ENCODE results near the gene ERF. TPM values are rescaled to one million over a fixed set of nuclear protein-coding genes. Genes with fewer than 3 reads are reported as not detected.
A peak's percentile ranks its signal among the peaks of the same experiment; 100 is the strongest.

ERF gene
- total and polyA plus RNA-seq, 2 of the 4 experiments (the other 2 are of a cell fraction): 5.2 to 32.4 TPM

GRCh38 chr19:42290523-42291434 is 35.9 kb upstream of the ERF start:
- H2AFZ ChIP-seq (replicated peaks; ENCODE audit: low read length, poor library complexity): peak overlapping the region; percentile 58
- POLR2A ChIA-PET (ENCODE audit: unreplicated experiment): no interaction called here
- H2BK120ac ChIP-seq (ENCODE audit: low read depth, low read length): no peak overlapping the region
- no TSS peak for BruUV-seq (replicated peaks)
- peaks cover 15 to 22% of the 10 kb centered on the region in 2 experiments for H3K79me1 ChIP-seq (ENCODE audit: low read depth in 1 of 2, low read length in 2 of 2)
- H4K8ac ChIP-seq (ENCODE audit: low read depth in 2 of 2, low read length in 2 of 2): no peak overlapping the region
- H2AK5ac ChIP-seq (ENCODE audit: low read depth, low read length): no peak overlapping the region
- no peak overlapping the region for H3K4me3 ChIP-seq (ENCODE audit: insufficient read depth, low read depth, low read length)
- no peak overlapping the region for H3K4ac ChIP-seq (ENCODE audit: low read depth, low read length)
- CTCF ChIA-PET: no interaction called here
- H2BK20ac ChIP-seq (ENCODE audit: low read depth, low read length): no peak overlapping the region
- H3K27me3 ChIP-seq (ENCODE audit: control insufficient read depth, insufficient read depth, low read length): no peaks in the 10 kb centered on the region
- no peak overlapping the region for H3K23ac ChIP-seq (ENCODE audit: low read depth, low read length)
- no peak overlapping the region for H4K91ac ChIP-seq (ENCODE audit: insufficient read depth, low read depth, low read length)
- ATAC-seq (ENCODE audit: low read depth) (peak; percentile 46), DNase-seq (no peak)
- in situ Hi-C loops (cut with MboI; ENCODE audit: low sequenced_read_pairs): no loop called here
- 91% methylated on average over 19 of the region's 31 CpGs; no CpG with 5 or more reads in 1 of the 2 experiments for WGBS, 2 experiments (ENCODE audit: extremely low coverage in 2 of 2, insufficient read length in 1 of 2)
- H2BK5ac ChIP-seq (ENCODE audit: low read depth, low read length, poor library complexity, severe bottlenecking): no peak overlapping the region
- H3K4me2 ChIP-seq (ENCODE audit: low read depth, low read length): no peak overlapping the region
- no peak overlapping the region for H4K5ac ChIP-seq (ENCODE audit: low read depth, low read length)
- no peak overlapping the region for H3K27ac ChIP-seq (ENCODE audit: insufficient read depth, low read length)
- H3K18ac ChIP-seq (ENCODE audit: low read depth, low read length): no peak overlapping the region
- no peaks in the 10 kb centered on the region for H3K9me3 ChIP-seq (ENCODE audit: control insufficient read depth, insufficient read depth, low read length)
- peaks cover 76% of the 10 kb centered on the region for H3K36me3 ChIP-seq (ENCODE audit: control insufficient read depth, insufficient read depth, low read length)
- dilution Hi-C loops (cut with HindIII; ENCODE audit: low sequenced_read_pairs, unreplicated experiment): no loop called here
- H3K9ac ChIP-seq (ENCODE audit: low read depth, low read length): no peak overlapping the region
- H3K4me1 ChIP-seq (ENCODE audit: control insufficient read depth, insufficient read depth, low read length): peaks cover 7% of the 10 kb centered on the region; the same call in 1 of the 2 replicates
- no peak overlapping the region for H3K14ac ChIP-seq (replicated peaks; ENCODE audit: low read depth, low read length)
- H2AK9ac ChIP-seq (replicated peaks; ENCODE audit: low read depth, low read length, poor library complexity): peak overlapping the region; percentile 55
- peaks cover 14% of the 10 kb centered on the region for H4K20me1 ChIP-seq (ENCODE audit: insufficient read depth, low read length)
- no peak overlapping the region for H2BK15ac ChIP-seq (ENCODE audit: low read depth, low read length)
- H3K9me1 ChIP-seq (ENCODE audit: insufficient read depth, low read length): peaks cover 4% of the 10 kb centered on the region; the same call in 1 of the 2 replicates
- H3K56ac ChIP-seq (ENCODE audit: extremely low read depth, insufficient read depth, low read length): no peak overlapping the region
- intact Hi-C loops (cut with micrococcal nuclease): no loop called here
- no peak for TF ChIP-seq USF2 (IDR thresholded peaks at IDR 0.05; ENCODE audit: low read depth, low read length)
- TF ChIP-seq BHLHE40 (IDR thresholded peaks at IDR 0.05; ENCODE audit: low read depth, low read length): no peak
- TF ChIP-seq MAZ (IDR thresholded peaks at IDR 0.05; ENCODE audit: borderline replicate concordance, low read depth, low read length): no peak
- no peak for TF ChIP-seq FOS (IDR thresholded peaks at IDR 0.05; ENCODE audit: low read depth, low read length)
- TF ChIP-seq ELK1 (IDR thresholded peaks at IDR 0.05; ENCODE audit: borderline replicate concordance, low read depth, low read length): no peak
- TF ChIP-seq RAD21 (IDR thresholded peaks at IDR 0.05; ENCODE audit: low read length): peak; percentile 68
- TF ChIP-seq SMC3 (IDR thresholded peaks at IDR 0.05; ENCODE audit: low read depth, low read length): peak; percentile 65
- no peak for TF ChIP-seq CHD1 (IDR thresholded peaks at IDR 0.05; ENCODE audit: low read depth, low read length)
- TF ChIP-seq RFX5 (IDR thresholded peaks at IDR 0.05; ENCODE audit: low read depth, low read length): no peak
- no peak for TF ChIP-seq NFE2L2 (IDR thresholded peaks at IDR 0.05; ENCODE audit: low read depth, low read length)
- TF ChIP-seq MAFK (IDR thresholded peaks at IDR 0.05; ENCODE audit: low read depth, low read length): no peak
- TF ChIP-seq CEBPB (IDR thresholded peaks at IDR 0.05; ENCODE audit: low read depth, low read length): no peak
- peak; percentile 68 for TF ChIP-seq CTCF (conservative IDR thresholded peaks at IDR 0.05; ENCODE audit: low read depth, low read length)
- no peak for TF ChIP-seq RCOR1 (IDR thresholded peaks at IDR 0.05; ENCODE audit: insufficient replicate concordance, low read length)
- TF ChIP-seq POLR2A (IDR thresholded peaks at IDR 0.05; ENCODE audit: low read depth, low read length): no peak
